HEK293 (cell line): ENCODE measurements around the gene NEO1.

ENCODE experiments used
- CTCF ChIA-PET: fragments of 350-600 bp; formaldehyde crosslinking; extraction: SDS; loops from one replicate; lab custom pipeline; 2021; ENCODE audit warnings: antibody characterized with exemption; lab: Yijun Ruan, JAX
- POLR2A ChIA-PET: fragments of 300-600 bp; formaldehyde crosslinking; extraction: SDS; loops from one replicate; lab custom pipeline; 2020; ENCODE audit warnings: antibody characterized with exemption, inconsistent platforms; lab: Yijun Ruan, JAX
- H3K27ac ChIP-seq: fragments of 200-500 bp; sonication (Bioruptor generic); 2 replicates; pipeline ENCODE4 v1.5.1; 2014; ENCODE audit warnings: low read depth, low read length, control low read depth, inconsistent platforms; ENCODE audit errors: extremely low read depth
- H3K36me3 ChIP-seq, 2 experiments: fragments of 200-500 bp in 1 of 2; sonication (Bioruptor generic) in 1 of 2; 1 replicate in 1 of 2; 2 replicates in 1 of 2; pipeline ENCODE4 v1.5.1; 2014 to 2017; ENCODE audit warnings: inconsistent platforms in 2 of 2, low read length in 2 of 2; ENCODE audit not compliant: control insufficient read depth in 2 of 2, insufficient read depth in 1 of 2
- H3K4me1 ChIP-seq: fragments of 200-500 bp; sonication (Bioruptor generic); 2 replicates; pipeline ENCODE4 v1.5.1; 2014; ENCODE audit warnings: mild to moderate bottlenecking, low read length, inconsistent platforms; ENCODE audit not compliant: control insufficient read depth, insufficient read depth
- H3K4me3 ChIP-seq: 2 replicates; pipeline ENCODE4 v1.5.1; 2011; ENCODE audit warnings: low read depth, mild to moderate bottlenecking, control low read depth, low read length, moderate library complexity
- H3K9me3 ChIP-seq: fragments of 200-500 bp; sonication (Bioruptor generic); 2 replicates; pipeline ENCODE4 v1.5.1; 2014; ENCODE audit warnings: low read depth, low read length, inconsistent platforms; ENCODE audit not compliant: control insufficient read depth, insufficient read depth
- TRIM28 ChIP-seq: IDR thresholded peaks from 2 replicates; pipeline ENCODE4 v1.6.1; 2011; ENCODE audit warnings: low read length, control low read depth, borderline replicate concordance
- ZBTB8A ChIP-seq: fragments of 450-650 bp; formaldehyde crosslinking; IDR thresholded peaks from 2 replicates; pipeline ENCODE4 v1.5.1; 2016; ENCODE audit warnings: missing biosample characterization, missing genetic modification characterization
- ZFHX2 ChIP-seq: fragments of 450-650 bp; formaldehyde crosslinking; conservative IDR thresholded peaks from 2 replicates; pipeline ENCODE4 v1.5.1; 2016; ENCODE audit warnings: missing biosample characterization, missing genetic modification characterization
- ZFP41 ChIP-seq: fragments of 450-650 bp; formaldehyde crosslinking; IDR thresholded peaks from 2 replicates; pipeline ENCODE4 v1.5.1; 2016; ENCODE audit warnings: missing biosample characterization, missing genetic modification characterization, borderline replicate concordance
- ZFP69B ChIP-seq: fragments of 450-650 bp; formaldehyde crosslinking; IDR thresholded peaks from 2 replicates; pipeline ENCODE4 v1.5.1; 2016; ENCODE audit warnings: missing biosample characterization, missing genetic modification characterization
- ZNF132 ChIP-seq: fragments of 450-650 bp; formaldehyde crosslinking; IDR thresholded peaks from 2 replicates; pipeline ENCODE4 v1.5.1; 2017; ENCODE audit warnings: missing biosample characterization, missing genetic modification characterization, borderline replicate concordance
- ZNF335 ChIP-seq: fragments of 450-650 bp; formaldehyde crosslinking; conservative IDR thresholded peaks from 2 replicates; pipeline ENCODE4 v1.5.1; 2016; ENCODE audit warnings: missing biosample characterization, missing genetic modification characterization
- ZNF394 ChIP-seq: fragments of 450-650 bp; formaldehyde crosslinking; IDR thresholded peaks from 2 replicates; pipeline ENCODE4 v1.5.1; 2016; ENCODE audit warnings: missing biosample characterization, missing genetic modification characterization, mild to moderate bottlenecking, moderate library complexity, borderline replicate concordance
- ZNF423 ChIP-seq: fragments of 450-650 bp; formaldehyde crosslinking; IDR thresholded peaks from 2 replicates; pipeline ENCODE4 v1.5.1; 2016; ENCODE audit warnings: missing biosample characterization, missing genetic modification characterization
- ZNF510 ChIP-seq: fragments of 450-650 bp; formaldehyde crosslinking; IDR thresholded peaks from 2 replicates; pipeline ENCODE4 v1.5.1; 2018; ENCODE audit warnings: mild to moderate bottlenecking, missing genetic modification characterization, missing biosample characterization; ENCODE audit not compliant: insufficient replicate concordance
- ZNF670 ChIP-seq: fragments of 450-650 bp; formaldehyde crosslinking; IDR thresholded peaks from 2 replicates; pipeline ENCODE4 v1.5.1; 2016; ENCODE audit warnings: missing biosample characterization, missing genetic modification characterization, low read depth
- ZNF677 ChIP-seq: fragments of 450-650 bp; IDR thresholded peaks from 2 replicates; pipeline ENCODE4 v1.5.0; 2018; ENCODE audit warnings: missing biosample characterization, mild to moderate bottlenecking, missing genetic modification characterization, moderate library complexity
- ZNF768 ChIP-seq: fragments of 450-650 bp; formaldehyde crosslinking; IDR thresholded peaks from 2 replicates; pipeline ENCODE4 v1.5.1; 2018; ENCODE audit warnings: missing biosample characterization, mild to moderate bottlenecking, missing genetic modification characterization
- ZNF776 ChIP-seq: fragments of 450-650 bp; formaldehyde crosslinking; IDR thresholded peaks from 2 replicates; pipeline ENCODE4 v1.5.0; 2017; ENCODE audit warnings: missing biosample characterization, missing genetic modification characterization, borderline replicate concordance
- TF ChIP-seq, protein P1 (sequence below): fragments of 450-650 bp; formaldehyde crosslinking; IDR thresholded peaks from 2 replicates; pipeline ENCODE4 v1.5.1; 2016; ENCODE audit warnings: missing biosample characterization, missing genetic modification characterization
- TF ChIP-seq, protein P2 (sequence below): fragments of 450-650 bp; formaldehyde crosslinking; IDR thresholded peaks from 2 replicates; pipeline ENCODE4 v1.5.1; 2017; ENCODE audit warnings: missing biosample characterization, missing genetic modification characterization
- TF ChIP-seq, protein P3 (sequence below): fragments of 450-650 bp; formaldehyde crosslinking; IDR thresholded peaks from 2 replicates; pipeline ENCODE4 v1.5.1; 2017; ENCODE audit warnings: missing biosample characterization, missing genetic modification characterization
- TF ChIP-seq, protein P4 (sequence below): fragments of 450-650 bp; formaldehyde crosslinking; IDR thresholded peaks from 2 replicates; pipeline ENCODE4 v1.5.1; 2016; ENCODE audit warnings: missing biosample characterization, missing genetic modification characterization
- TF ChIP-seq, protein P5 (sequence below): fragments of 450-650 bp; formaldehyde crosslinking; IDR thresholded peaks from 2 replicates; pipeline ENCODE4 v1.5.1; 2016; ENCODE audit warnings: missing biosample characterization, missing genetic modification characterization, borderline replicate concordance

The NEO1 gene

DNA sequence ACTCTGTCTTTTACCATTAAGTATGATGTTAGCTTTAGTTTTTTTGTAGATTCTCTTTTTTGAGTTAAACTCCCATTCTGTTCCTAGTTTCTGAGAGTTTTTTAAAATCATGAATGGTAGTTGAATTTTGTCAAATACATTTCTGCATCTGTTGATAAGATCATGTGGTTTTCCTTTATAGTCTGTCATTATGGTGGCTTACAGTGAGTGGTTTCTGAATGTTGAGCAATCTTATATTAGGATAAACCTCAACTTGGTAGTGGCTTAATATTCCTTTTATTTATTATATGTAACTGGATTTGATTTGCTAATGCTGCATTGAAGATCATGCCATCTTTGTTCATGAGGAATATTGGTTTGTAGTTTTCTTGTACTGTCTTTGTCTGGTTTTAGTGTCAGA, 34.8 kb downstream of the NEO1 start:
- POLR2A ChIA-PET, result no interaction called here
- H3K4me1 ChIP-seq, result no peaks in the 10 kb centered on the region

DNA sequence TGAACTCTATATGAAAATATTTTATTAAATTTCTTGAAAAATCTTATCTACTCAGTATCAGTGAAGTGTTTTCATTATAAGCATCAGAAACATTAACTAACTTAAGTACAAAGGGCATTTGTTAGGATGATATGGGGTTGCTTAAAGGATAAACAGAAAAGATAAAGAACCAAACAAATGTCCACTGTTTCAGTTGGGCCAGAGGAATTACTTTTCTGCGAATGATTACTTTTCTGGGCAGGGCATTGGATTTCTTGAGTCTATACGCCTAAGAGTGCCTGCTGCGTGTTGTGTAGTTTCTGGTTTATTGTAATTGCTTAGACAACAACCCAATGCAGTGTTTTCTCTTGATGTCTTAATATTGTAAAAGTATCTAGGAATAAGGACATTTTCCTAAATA, 52.8 kb downstream of the NEO1 start:
- TF ChIP-seq ZNF768 (tag by site-specific recombination) (no peak), ZFP69B (tag by site-specific recombination) (no peak)
- TF ChIP-seq, protein P1, sequence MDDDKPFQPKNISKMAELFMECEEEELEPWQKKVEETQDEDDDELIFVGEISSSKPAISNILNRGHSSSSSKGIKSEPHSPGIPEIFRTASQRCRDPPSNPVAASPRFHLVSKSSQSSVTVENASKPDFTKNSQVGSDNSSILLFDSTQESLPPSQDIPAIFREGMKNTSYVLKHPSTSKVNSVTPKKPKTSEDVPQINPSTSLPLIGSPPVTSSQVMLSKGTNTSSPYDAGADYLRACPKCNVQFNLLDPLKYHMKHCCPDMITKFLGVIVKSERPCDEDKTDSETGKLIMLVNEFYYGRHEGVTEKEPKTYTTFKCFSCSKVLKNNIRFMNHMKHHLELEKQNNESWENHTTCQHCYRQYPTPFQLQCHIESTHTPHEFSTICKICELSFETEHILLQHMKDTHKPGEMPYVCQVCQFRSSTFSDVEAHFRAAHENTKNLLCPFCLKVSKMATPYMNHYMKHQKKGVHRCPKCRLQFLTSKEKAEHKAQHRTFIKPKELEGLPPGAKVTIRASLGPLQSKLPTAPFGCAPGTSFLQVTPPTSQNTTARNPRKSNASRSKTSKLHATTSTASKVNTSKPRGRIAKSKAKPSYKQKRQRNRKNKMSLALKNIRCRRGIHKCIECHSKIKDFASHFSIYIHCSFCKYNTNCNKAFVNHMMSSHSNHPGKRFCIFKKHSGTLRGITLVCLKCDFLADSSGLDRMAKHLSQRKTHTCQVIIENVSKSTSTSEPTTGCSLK (tag by site-specific recombination), result no peak
- Histone ChIP-seq H3K36me3 (no peaks in the 10 kb centered on the region), H3K27ac (no peak overlapping the region), H3K9me3 (no peaks in the 10 kb centered on the region), H3K4me1 (no peaks in the 10 kb centered on the region), H3K4me3 (no peak overlapping the region)
- POLR2A ChIA-PET, result no interaction called here
- CTCF ChIA-PET, result interaction anchor here (0.6 kb wide), 1 partner anchor 630 kb away, joined by 3 read pairs; no protein-coding TSS in a partner anchor

More for the DNA sequence above, 34.8 kb downstream of the NEO1 start:
- no peaks in the 10 kb centered on the region for H3K36me3 ChIP-seq
- H3K9me3 ChIP-seq, result 0 out of 2 replicates have a peak, but pooled peaks cover 2% of the 10 kb centered on the region
- H3K4me3 ChIP-seq, result no peak overlapping the region
- TF ChIP-seq ZFP41 (tag by site-specific recombination), result no peak
- TF ChIP-seq, protein P2, sequence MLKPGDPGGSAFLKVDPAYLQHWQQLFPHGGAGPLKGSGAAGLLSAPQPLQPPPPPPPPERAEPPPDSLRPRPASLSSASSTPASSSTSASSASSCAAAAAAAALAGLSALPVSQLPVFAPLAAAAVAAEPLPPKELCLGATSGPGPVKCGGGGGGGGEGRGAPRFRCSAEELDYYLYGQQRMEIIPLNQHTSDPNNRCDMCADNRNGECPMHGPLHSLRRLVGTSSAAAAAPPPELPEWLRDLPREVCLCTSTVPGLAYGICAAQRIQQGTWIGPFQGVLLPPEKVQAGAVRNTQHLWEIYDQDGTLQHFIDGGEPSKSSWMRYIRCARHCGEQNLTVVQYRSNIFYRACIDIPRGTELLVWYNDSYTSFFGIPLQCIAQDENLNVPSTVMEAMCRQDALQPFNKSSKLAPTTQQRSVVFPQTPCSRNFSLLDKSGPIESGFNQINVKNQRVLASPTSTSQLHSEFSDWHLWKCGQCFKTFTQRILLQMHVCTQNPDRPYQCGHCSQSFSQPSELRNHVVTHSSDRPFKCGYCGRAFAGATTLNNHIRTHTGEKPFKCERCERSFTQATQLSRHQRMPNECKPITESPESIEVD (tag by site-specific recombination), result peak; percentile 33; the same call in 1 of the 2 replicates
- H3K27ac ChIP-seq, result no peak overlapping the region
- CTCF ChIA-PET, result interaction anchor here (0.7 kb wide), 1 partner anchor 779 kb away, joined by 6 read pairs; no protein-coding TSS in a partner anchor

DNA sequence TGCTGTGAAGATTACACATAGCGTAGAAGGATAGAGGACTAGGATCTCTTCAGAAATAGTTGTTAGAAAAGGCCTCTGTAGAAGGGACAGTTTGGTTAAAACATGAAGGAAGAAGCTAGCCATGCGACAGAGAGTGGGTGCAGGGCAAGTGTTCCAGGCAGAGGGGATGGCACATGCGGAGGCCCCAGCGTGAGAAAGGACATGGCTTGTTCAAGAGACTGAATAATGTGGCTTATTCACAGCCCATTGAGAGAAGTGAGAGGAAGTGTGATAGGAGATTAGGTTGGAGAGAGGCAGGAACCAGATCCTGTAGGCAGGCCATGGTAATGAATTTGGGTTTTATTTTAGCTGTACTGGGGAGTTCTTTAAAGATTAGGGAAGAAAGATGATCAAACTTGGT, 56.4 kb downstream of the NEO1 start:
- H3K4me3 ChIP-seq, result no peak overlapping the region
- no peaks in the 10 kb centered on the region for H3K36me3 ChIP-seq
- CTCF ChIA-PET, result interaction anchor here (0.8 kb wide), 1 partner anchor 18 kb away, joined by 3 read pairs; no protein-coding TSS in a partner anchor
- peaks cover 10% of the 10 kb centered on the region for H3K4me1 ChIP-seq
- POLR2A ChIA-PET, result no interaction called here
- H3K9me3 ChIP-seq, result no peaks in the 10 kb centered on the region
- no peak overlapping the region for H3K27ac ChIP-seq
- TF ChIP-seq ZNF132 (tag by site-specific recombination) (no peak), ZNF394 (tag by site-specific recombination) (no peak), ZNF677 (tag by site-specific recombination) (no peak)

DNA sequence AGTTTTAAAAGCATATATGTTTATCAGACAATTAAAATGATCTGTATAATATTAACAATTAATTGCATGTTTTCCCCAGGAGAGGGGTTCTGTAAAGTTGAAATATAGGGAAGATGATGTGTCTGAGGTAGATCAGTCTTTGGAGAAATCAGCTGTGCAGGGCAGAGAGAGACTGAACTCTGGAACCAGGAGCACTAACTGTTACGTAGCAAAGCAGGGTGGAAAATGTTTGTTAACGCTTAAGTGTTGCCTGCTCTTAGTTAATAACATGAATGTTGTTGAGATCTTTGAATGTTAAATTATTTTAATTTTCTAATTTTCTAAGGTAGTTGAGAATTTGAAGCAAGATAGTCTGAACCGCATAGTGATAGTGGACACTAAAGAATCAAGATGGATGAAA, 57.5 kb downstream of the NEO1 start:
- Histone ChIP-seq H3K36me3 (no peaks in the 10 kb centered on the region), H3K4me3 (no peak overlapping the region), H3K27ac (no peak overlapping the region), H3K9me3 (no peaks in the 10 kb centered on the region), H3K4me1 (peaks cover 10% of the 10 kb centered on the region)
- POLR2A ChIA-PET, result no interaction called here
- CTCF ChIA-PET, result interaction anchor here (0.6 to 0.8 kb wide), 3 partner anchors 14 to 131 kb away, joined by 3 read pairs; no protein-coding TSS in a partner anchor
- no peak for TF ChIP-seq ZFHX2 (tag by site-specific recombination)
- no peak for TF ChIP-seq ZNF670 (tag by site-specific recombination)
- TF ChIP-seq, protein P3, sequence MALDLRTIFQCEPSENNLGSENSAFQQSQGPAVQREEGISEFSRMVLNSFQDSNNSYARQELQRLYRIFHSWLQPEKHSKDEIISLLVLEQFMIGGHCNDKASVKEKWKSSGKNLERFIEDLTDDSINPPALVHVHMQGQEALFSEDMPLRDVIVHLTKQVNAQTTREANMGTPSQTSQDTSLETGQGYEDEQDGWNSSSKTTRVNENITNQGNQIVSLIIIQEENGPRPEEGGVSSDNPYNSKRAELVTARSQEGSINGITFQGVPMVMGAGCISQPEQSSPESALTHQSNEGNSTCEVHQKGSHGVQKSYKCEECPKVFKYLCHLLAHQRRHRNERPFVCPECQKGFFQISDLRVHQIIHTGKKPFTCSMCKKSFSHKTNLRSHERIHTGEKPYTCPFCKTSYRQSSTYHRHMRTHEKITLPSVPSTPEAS (tag by site-specific recombination), result no peak
- no peak for TF ChIP-seq ZNF423 (tag by site-specific recombination)
- TF ChIP-seq ZBTB8A (tag by site-specific recombination), result no peak
- no peak for TF ChIP-seq TRIM28
- TF ChIP-seq, protein P4, sequence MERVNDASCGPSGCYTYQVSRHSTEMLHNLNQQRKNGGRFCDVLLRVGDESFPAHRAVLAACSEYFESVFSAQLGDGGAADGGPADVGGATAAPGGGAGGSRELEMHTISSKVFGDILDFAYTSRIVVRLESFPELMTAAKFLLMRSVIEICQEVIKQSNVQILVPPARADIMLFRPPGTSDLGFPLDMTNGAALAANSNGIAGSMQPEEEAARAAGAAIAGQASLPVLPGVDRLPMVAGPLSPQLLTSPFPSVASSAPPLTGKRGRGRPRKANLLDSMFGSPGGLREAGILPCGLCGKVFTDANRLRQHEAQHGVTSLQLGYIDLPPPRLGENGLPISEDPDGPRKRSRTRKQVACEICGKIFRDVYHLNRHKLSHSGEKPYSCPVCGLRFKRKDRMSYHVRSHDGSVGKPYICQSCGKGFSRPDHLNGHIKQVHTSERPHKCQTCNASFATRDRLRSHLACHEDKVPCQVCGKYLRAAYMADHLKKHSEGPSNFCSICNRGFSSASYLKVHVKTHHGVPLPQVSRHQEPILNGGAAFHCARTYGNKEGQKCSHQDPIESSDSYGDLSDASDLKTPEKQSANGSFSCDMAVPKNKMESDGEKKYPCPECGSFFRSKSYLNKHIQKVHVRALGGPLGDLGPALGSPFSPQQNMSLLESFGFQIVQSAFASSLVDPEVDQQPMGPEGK (tag by site-specific recombination), result no peak
- TF ChIP-seq, protein P5, sequence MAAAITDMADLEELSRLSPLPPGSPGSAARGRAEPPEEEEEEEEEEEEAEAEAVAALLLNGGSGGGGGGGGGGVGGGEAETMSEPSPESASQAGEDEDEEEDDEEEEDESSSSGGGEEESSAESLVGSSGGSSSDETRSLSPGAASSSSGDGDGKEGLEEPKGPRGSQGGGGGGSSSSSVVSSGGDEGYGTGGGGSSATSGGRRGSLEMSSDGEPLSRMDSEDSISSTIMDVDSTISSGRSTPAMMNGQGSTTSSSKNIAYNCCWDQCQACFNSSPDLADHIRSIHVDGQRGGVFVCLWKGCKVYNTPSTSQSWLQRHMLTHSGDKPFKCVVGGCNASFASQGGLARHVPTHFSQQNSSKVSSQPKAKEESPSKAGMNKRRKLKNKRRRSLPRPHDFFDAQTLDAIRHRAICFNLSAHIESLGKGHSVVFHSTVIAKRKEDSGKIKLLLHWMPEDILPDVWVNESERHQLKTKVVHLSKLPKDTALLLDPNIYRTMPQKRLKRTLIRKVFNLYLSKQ, result no peak
- TF ChIP-seq ZNF335 (tag by site-specific recombination), result no peak
- TF ChIP-seq ZNF510 (tag by site-specific recombination), result no peak
- no peak for TF ChIP-seq ZNF776
